Measurements from ENCODE around the gene PRUNE1.

PRUNE1 gene

DNA sequence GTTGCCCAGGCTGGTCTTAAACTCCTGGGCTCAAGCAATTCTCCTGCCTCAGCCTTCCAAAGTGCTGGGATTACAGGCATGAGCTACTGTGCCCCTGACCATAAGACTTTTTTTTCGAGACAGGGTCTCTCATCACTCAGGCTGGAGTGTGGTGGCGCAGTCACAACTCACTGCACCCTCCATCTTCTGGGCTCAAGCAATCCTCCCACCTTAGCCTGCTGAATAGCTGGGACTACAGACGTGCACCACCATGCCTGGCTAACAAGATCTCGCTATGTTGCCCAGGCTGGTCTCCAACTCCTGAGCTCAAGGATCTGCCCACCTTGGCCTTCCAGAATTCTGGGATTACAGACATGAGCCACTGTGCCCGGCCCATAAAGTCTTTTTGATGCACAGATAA, 41.2 kb downstream of the PRUNE1 start:
- no peak for DNase-seq (ENCODE audit: low read depth in 2 of 3, low spot score in 1 of 3)

DNA sequence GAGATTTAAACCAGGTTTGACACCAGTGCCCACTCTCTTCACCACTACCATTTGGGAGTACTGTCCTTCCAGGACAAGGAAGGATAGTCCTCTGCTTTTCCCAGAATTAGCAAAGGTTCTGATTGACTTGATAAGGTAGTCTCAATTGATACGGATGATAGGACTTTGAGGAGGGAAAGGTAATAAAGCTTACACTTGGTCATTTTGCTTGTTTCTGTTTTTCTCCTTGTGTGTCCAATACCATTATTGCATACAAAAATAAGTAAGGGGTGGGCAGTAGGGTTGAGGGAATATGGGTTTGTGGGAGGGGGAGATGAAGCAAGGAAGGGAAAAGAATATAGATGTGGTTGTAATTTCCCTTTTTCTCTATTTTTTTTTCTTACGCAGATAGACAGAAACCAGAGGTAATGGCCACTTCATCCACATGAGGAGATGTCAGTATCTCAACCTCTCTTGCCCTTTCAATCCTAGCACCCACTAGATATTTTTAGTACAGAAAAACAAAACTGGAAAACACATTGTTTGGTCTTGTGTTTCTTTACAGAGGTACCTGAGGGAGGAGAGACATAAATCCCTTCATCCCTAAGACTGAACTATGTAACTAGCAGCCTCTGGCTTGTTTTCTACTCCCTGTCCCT, 41.9 kb downstream of the PRUNE1 start:
- no peak for DNase-seq (ENCODE audit: low read depth in 2 of 3, low spot score in 1 of 3)

DNA sequence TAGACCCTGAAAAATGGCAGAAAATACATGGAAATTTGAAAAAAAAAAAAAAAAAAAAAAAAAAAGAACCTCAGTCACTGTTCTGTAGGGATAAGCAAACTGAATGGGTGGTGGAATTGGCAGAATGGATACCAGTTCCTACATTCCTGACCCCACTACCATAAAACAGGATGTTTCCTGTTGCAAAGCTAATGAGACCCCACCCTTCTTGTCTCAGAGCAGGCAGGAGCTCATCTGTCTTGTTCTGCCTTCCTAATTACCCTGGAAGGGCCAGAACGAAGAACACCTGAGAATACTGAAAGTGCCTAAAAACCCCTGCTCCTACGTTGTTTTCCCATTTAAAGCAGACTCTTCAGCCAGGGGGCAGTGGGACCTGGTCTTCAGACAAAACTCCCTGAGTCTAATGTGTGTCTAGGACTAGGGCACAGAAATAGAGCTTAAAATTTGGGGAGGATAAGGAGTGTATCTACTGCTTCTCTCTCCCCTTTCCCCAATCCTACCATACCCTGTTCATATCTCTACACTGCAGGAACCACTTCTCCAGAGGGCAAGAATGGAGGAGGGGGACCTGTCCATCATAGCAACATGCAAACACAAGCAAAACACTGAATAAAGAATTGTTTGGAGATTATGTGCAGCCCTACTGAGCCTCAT, 43.2 kb downstream of the PRUNE1 start:
- no peak for DNase-seq (ENCODE audit: low read depth in 2 of 3, low spot score in 1 of 3)

- no peak for DNase-seq (ENCODE audit: low read depth in 2 of 3, low spot score in 1 of 3)
These were observed 46.8 kb downstream of the PRUNE1 start for GRCh38 chr1:151054971-151055547.

DNA sequence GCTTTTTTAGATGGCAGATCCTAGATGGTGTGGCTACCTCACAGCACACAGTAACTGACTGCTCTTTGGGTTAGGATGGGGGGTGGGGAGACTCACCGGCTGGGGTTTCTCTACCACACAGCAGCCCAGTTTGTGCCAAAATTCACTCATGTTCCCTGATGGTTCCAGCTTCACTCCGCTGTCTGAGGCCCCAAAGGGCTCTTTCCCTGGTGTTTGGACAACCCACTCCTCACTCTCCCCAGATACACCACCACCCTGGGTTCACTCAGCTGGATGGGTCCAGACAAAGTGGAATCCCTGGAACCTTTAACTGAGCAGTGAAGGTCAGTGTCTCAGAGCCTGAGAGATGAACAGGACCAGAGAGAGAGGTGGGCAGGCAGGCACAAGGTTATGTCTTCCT, 47.3 kb downstream of the PRUNE1 start:
- no peak for DNase-seq (ENCODE audit: low read depth in 2 of 3, low spot score in 1 of 3)

GRCh38 chr1:151056149-151056548, 47.9 kb downstream of the PRUNE1 start:
- no peak for DNase-seq (ENCODE audit: low read depth in 2 of 3, low spot score in 1 of 3)

DNA sequence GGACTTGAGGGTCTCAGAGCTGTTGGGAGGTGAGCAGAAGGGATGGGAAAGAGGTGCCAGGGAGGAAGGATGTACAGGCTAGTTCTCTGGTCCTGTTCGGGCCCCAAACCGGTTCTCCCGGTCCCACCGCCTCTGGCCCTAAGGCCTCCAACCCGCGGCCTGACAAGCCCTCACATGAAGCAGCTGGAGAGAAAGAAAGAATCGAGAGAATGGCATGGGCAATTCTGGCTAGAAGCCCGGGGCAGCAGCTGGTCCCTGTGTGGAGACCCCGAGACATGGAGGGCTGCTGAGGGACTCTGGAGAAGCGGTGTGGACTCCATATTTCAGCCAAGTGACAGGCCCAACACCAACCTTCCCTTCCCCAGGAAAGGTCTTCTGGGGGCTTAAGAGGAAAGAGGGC, 50.4 kb downstream of the PRUNE1 start:
- no peak for DNase-seq (ENCODE audit: low read depth in 2 of 3, low spot score in 1 of 3)

- DNase-seq (ENCODE audit: low read depth in 2 of 3, low spot score in 1 of 3): peak; percentile 66 to 83 (median 74)
These were observed 51.1 kb downstream of the PRUNE1 start, which contains the start of gene CDC42SE1 for GRCh38 chr1:151059109-151060006. Gene CDC42SE1, minus strand, starts transcription at chr1:151059622. Its CDS starts 3,892 bp downstream, at chr1:151055730.

DNA sequence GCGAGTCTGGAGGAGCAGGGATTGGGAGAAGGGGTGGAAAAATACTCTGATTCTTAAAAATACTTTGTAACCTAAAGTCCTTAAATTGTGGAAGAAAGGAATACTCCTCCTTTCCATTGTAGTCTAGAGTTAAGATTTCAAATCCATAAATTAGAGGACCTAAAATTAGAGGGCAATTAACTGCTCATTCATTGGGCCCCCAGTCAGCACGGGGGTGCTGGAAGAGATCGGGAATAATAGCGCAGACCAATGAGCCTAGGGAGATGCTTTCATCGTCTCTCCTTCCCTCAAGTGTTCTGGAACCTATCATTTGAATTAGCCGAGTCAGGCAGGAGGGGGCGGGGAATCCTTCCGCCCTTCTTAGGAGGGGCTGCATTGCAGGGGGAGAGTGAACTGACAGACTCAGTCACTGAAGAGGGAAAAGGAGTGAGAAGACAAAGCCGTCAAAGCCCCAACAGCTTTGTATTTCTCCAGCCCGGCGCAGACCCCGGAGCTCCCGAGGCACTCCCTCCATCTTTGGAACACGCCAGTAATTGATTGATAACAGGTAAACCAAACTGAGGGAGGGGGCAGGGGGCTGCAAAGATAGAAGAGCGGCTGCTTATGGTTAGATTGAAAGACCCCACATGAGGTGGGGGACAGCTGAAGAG, 51.9 kb downstream of the PRUNE1 start, which contains the start of gene MLLT11:
Gene MLLT11, plus strand, starts transcription at position 391 of the 650 bp plus-strand sequence. CDS start 6,828 bp downstream, outside the sequence.
- no peak for DNase-seq (ENCODE audit: low read depth in 2 of 3, low spot score in 1 of 3)

DNA sequence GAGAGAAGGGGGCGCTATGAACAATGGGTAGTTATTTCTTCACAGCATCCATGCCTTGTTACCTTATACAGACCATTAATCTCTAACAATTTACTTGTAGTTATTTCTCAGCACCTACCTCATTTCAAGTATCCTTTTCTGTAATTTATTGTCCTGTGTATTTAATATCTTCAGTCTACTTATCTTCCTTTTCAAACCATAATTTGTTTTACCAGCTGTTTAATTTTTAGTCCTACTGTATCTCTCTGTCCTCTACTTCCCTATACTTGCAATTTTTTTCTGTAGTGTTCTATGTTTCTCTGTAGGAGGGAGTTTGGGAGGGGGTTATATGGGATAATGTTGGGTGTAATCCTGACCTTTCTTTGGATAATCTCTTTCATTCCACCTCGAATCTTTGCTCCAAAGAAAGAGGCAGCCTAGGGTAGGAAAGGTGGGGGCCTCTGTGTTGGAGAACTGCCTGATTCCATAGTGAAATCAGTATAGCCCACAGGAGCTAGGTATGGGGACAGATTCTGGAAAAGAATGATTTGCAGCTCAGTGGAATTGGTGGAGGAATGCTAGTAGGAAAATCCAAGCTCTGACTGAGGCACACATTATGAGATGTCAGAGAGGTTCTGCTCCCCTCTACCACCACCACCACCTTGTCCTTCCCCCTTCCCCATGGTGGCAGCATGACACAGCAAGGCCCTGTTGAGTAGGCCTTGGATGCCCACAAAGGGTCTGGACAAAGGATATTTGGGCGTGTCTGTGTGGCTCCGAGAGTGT, 52.6 kb downstream of the PRUNE1 start:
- DNase-seq (ENCODE audit: low read depth in 2 of 3, low spot score in 1 of 3): no peak

DNA sequence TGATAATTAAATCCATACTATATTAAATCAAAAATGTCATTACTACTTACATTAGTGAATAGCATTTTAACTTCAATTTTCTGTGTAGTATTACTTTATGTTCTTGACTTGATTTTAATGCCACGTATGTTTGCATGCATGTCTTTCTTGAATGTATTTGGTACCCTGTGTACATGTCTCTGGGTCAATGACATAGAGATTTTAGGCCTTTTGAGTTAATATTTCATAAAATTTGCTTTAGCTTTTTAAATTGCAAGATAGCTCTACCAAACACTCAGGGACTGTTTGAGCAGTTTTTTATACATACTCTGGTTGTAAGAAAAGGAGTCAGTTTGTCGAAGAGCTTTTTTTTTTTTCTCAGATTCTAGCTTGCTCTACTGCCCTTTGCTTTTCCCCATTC, 53.5 kb downstream of the PRUNE1 start:
- DNase-seq (ENCODE audit: low read depth in 2 of 3, low spot score in 1 of 3): no peak

DNA sequence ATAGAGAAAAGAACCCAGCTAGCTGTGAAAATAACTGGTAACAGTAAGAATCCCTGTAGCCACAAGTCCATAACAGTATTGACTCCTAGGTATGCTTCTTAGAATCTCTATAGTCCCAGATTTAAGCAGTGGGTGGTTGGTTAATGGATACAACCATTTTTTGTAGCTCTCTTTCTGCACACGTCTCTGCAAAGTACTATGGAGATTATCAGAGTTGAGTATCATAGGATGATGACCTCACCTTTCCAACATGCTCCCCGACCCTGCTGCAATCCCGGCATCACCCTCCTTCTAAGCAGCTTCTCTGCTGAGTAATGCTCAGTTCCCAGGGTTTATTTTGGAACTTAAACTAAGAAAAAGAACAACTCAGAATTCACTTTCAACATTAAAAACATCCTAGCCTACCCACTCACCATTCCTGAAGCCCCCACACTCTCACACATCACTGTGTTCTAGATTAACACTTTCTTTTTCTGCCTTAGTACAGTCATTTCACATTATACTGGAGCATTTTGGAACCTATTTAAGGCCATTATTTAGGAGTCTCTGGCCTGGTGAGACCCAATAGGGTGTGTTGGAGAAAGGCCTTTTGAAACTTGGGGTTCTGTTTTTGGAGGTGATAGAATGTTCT, 54.6 kb downstream of the PRUNE1 start:
- no peak for DNase-seq (ENCODE audit: low read depth in 2 of 3, low spot score in 1 of 3)

- DNase-seq (ENCODE audit: low read depth in 2 of 3, low spot score in 1 of 3): no peak
These were observed 56.9 kb downstream of the PRUNE1 start for GRCh38 chr1:151065089-151065645.

GRCh38 chr1:151067185-151067584, 58.9 kb downstream of the PRUNE1 start:
- no peak for DNase-seq (ENCODE audit: low read depth in 2 of 3, low spot score in 1 of 3)

- no peak for DNase-seq (ENCODE audit: low read depth in 2 of 3, low spot score in 1 of 3)
These were observed 60.8 kb downstream of the PRUNE1 start for GRCh38 chr1:151069103-151069486.

DNA sequence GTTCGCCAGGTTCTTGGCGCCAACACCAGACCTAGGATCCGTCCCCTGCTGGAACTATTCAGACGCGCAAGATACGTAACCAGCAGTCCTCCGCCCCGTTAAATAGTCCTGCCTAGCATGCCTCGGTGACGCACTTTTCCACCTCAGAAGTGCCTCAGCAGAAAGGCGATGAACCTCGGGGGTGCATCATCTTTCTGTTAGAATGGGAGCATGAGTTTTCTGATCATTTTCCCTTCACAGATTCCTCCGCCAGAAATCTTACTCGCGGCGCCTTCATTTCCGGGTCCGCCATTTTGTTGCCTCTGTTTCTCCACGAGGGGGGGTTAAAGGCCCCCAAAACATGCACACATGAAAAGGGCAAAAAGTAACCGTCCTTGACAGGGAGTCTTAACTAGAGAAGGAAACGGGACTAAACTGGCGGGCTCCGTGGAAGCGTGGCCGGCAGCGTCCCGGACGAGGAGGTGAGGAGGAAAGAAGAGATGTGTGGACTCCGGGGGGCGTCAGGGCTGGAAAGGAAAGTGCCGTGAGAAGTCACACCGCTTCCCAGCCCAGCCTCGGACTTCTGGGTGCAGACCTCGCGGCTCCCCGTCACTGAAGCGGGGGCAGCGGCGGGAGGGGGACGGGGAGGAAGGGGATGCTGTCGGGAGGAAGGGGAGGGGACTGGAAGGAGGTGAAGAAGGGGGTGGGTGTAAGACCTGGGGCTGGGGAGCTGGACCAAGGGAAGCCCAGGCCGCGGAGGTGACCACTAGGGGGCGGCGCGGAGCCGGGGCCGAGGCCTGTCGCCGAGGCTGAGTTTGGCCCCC, 62.4 kb downstream of the PRUNE1 start, which contains the start of gene GABPB2:
Gene GABPB2, plus strand, starts transcription at position 288 of the 803 bp plus-strand sequence. CDS start 17,429 bp downstream, outside the sequence.
- peak; percentile 84 to 90 (median 89) for DNase-seq (ENCODE audit: low read depth in 2 of 3, low spot score in 1 of 3)

DNA sequence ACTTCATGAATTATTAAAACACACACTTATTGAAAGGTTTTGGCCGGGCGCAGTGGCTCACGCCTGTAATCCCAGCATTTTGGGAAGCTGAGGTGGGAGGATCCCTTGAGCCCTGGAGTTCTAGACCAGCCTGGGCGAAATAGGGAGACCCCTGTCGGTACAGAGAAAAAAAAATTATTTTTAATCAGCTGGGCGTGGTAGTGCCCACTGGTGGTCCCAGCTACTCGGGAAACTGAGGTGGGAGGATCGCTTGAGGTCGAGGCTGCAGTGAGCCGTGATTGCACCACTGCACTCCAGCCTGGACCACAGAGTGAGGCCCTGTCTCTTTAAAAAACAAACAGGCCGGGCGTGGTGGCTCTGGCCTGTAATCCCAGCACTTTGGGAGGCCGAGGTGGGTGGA, 64.0 kb downstream of the PRUNE1 start:
- DNase-seq (ENCODE audit: low read depth in 2 of 3, low spot score in 1 of 3): no peak
